Ammon's horn (tissue), 1 donor: ENCODE measurements around the gene ZNF581.

Experiments used
- DNase-seq: peaks from one replicate; pipeline ENCODE4 v3.0.0-alpha.2; 2016; ENCODE audit warnings: low spot score

Gene ZNF581

DNA sequence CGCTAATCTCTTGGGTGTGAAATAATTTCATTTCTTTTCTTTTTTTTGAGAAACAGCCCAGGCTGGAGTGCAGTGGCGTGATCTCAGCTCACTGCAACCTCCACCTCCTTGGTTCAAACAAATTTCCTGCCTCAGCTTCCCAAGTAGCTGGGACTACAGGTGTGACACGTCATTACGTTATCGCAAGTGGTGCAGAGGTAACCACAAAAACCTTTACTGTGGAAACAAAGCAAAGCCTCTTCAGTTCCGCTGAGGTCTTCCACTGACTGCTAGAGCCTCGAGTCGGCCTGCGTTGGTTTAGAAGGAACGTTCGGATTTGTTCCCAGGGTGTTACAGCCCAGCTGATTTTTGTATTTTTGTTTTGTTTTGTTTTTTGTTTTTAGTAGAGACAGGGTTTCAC is 17.1 kb upstream of the ZNF581 start:
- no peak for DNase-seq

DNA sequence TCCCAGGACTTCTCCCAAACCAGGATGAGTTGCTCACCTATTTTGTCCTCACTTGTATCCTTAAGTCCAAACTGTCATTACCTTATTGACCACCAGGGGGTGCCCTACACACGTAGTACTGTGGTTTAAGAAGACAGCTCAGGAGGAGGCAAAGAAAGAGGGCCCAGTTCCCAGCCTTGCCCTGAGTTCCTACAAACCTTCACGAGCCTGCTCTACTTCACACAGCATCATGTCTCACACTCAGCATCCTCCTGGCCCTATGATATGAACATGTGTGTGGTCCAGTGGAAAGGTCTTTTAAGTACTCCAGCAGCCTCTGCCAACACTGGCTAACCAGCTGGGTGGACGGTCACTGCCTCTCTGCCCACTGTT is 11.0 kb upstream of the ZNF581 start:
- peak; percentile 96 for DNase-seq

DNA sequence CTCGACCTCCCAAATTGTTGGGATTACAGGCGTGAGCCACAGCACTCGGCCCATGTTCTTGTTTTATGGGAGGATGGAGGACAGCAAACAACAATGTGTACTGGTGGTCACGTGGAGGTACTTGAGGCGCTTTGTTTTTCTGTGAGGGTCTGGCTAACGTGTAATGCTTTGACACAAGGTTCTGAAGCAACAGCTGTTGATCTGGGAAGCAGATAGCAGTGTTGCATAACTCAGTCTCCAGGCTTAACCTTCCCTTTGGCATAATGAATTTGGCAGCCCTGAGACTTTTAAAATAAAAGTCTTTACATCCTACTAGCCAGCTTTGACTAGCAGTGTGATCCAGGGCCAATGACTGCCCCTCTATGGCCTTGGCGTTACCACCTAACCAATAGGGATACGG is 9.6 kb upstream of the ZNF581 start:
- no peak for DNase-seq

DNA sequence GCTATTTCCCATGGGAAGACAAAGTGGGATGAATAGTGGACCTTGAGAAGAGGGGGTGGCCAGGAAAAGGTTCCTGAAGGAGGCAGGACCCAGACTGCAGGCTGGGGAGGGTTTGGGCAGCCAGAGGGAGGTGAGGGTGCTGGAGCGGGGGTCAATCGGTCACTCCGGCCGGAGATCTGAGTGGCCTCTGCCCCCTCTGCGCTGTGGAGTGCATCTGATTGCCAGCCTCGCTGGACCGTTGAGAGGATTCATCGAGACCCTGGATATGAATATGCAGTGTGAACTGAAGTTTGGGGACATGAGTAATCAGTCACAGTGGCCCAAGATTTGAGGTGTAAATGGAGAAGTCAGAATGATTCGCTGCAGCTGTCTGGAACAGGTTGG is 8.1 kb upstream of the ZNF581 start:
- no peak for DNase-seq

DNA sequence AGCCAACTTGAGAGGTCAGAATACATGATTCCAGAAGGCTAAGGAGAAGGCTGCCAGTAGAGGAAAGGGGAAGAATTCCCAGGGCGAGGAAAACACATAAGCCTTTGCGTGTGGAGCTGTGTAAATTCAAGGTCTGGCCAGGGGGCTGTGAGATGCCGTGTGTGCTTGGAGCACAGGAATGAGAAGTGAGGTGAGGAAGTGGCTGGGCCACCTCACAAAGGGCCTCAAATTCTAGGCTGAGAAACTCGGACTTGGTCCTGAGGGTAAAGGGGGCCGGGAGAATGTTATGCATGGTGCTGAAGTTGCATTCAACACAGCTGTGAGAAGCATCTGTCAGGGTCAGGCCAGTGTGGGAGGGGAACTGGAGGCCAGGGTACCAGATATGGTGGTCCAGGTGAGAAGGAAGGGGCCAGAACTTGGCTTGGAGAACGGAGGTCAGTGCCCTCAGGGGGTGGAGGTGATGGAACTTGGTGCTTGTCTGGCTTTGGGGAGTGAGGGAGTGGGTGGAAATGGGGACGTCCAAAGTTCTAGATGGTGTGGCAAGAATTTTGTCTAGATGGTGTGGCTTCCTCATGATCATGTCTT is 7.5 kb upstream of the ZNF581 start:
- DNase-seq: no peak

DNA sequence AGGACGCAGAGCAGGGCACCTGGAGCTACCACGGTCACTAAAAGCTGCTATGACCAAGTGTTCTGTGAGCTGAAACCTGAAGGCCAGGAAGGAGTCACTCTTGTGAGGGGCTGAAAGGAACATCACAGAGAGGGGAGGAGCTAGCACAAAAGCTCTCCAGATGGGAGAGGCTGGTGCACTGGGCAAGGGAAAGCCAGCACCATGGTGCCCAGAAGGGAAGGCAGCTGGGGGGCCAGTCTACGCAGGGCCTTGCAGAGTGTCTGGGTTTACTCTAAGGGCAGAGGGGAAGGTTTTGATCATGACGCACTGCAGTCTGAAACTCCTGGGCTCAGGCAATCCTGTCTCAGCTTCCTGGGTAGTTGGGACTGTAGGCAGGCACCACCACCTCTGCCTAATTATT is 6.7 kb upstream of the ZNF581 start:
- DNase-seq: no peak

DNA sequence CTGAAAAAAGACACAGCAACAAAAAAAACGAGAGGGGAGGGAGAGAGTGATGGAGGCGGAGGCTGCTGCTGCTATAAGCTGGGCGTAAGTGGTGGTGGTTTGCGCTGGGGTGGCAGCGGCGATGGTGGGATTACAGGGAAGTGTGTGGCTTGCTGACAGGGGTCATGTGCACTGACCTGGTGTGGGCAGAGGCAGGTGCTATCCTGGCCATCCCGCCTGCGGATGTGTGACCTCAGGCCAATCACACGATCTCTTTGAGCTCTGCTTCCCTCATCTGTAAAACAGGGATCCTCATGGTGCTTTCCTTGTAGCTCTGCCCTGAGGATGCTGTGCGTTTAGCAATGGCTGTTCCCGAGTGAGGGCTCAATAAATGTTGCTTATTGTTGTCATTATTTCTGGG is 5.9 kb upstream of the ZNF581 start:
- DNase-seq: no peak

DNA sequence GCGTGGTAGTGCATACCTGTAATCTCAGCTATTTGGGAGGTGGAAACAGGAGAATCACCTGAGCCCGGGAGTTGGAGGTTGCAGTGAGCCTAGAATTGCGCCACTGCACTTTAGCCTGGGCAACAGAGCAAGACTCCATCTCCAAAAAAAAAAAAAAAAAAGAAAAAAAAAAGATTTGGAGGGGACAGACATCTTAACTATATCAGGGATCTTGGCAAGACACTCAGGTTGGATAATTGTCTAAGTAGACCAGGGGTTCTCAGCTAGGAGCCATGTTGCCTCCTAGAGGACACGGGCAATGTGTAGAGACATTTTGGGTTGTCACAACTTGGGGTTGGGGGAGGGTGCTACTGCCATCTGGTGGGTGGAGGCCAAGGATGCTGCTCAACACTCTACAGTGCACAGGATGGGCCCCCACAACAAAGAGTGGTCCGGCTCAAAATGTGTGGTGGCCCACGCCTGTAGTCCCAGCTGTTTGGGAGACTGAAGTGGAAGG is 4.5 kb upstream of the ZNF581 start:
- DNase-seq: no peak

DNA sequence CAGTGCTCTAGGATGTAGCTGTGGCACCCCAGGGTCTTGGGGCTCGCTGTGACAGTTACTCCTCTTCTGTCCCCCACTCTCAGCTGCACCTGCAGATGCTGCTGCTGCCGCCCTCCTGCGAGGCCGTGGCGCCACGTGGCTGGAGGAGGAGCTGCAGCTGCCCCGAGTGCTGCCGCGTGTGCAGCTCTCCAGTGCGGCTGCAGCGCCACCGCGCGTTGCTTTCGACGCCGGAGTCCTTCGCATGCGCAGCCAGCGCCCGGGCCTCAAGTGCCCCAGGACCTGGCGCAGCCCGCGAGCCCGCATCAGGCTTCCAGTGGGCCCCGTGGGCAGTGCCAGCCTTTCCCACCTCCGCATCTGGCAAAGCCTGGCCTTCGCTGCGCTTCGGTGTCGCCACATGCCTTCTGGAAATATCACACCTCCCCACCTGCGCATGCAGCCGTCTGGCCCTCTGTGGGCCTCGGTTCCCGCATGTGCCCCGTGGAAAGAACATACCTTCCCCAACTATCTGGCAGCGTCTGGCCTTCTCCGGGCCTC is 3.3 kb upstream of the ZNF581 start:
- peak; percentile 80 for DNase-seq

DNA sequence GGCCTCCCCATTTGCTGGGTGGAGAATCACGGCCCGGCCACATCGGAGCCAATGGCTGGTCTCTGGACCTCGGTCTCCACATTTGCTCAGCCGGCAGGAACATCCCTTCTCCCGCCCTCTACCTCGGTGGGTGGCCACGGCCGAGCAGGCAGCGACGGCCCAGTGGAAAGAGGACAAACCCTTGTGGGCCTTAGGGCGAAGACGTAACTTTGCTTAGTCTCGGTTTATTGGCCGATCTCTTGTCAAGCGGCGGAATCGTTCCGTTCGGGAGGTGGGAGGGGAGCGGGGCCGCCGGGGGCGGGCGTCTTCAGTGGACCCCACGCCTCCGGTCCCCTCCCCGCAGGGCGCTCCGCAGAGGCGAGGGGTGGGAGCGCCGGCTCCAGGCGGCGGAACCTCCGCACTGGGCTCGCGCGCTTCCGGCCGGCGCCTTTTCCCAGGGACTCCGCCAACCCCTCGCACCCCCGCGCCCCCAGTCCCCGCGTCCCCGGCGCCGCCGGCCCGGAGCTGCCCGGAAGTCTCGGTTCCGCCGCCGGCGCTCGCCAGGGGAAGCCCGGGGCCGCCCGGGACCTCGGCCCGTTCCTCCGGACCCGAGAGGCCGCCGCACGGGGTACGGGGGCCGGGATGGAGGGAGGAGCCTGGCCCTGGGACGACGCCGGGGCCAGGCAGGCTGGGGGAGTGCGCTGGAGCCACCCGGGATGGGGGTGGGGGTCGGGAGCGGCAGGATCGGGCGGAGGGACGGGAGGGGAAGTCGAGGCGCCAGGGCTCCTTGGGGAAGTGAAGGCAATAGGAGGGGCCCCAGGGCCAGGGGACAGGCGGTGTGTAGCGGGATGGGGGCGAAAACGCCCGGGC is 2.6 kb upstream of the ZNF581 start, which contains the start of gene ZNF580:
TSS of gene ZNF580 (plus strand) at position 426 of the 849 bp plus-strand sequence. CDS start 1,507 bp downstream, outside the sequence.
- DNase-seq: peak; percentile 56

DNA sequence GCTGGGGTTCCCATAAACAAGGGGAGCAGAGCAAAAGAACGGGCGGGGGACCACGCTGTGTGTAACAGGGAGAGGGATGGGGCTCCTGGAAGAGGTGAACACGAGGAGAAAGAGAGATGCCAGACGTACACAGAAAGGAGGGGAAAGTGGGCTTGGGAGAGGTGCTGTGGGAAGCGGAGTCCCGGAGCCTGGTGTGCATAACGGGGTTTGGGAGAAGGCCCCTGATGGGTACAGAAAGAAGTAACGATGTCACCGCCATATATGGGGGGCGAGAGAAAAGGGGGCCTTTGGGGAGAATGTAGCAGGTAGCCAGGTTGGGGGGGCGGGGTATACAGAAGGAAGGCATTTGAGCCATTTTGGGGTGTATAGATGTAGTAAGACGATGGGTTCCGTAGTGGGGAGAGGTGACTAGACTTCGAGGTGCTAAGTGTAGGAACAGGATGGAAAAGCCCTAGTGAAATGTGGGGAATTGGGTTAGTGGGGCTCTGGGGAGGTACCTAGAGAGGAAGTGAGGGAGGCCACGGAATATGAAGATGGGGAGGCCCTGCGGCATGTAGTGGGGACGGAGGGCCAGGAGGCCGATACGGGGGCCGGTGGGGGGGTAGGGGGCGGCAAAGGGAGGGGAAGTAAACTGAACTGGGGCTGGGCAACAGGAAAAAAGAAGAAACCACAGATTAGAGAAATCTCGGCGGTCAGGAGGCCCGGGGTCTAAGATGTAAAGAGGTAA is 1.9 kb upstream of the ZNF581 start:
- DNase-seq: no peak

DNA sequence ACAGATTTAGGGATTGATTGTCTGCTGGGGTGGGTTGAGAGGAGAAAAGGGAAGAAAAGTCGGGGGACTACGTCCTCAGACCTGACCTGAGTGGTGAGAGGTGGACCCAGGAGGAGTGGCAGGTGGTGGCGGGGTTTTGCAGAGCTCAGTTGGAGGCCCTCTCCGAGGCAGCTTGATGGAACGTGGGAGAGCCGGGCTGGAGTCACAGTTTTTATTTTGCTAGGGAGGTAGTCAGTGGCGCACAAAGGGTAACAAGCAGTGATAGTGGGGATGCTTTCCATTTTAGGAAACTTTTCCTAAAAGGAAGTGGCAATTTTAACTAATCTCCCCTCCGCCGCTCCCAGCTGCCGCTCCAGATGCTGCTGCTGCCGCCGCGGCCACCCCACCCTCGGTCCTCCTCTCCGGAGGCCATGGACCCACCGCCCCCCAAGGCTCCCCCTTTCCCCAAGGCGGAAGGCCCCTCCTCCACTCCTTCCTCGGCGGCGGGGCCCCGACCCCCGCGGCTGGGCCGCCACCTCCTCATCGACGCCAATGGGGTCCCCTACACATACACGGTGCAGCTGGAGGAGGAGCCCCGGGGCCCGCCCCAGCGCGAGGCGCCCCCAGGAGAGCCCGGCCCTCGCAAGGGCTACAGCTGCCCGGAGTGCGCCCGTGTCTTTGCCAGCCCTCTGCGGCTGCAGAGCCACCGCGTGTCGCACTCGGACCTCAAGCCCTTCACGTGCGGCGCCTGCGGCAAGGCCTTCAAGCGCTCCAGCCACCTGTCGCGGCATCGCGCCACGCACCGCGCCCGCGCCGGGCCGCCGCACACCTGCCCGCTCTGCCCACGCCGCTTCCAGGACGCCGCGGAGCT is 1.1 kb upstream of the ZNF581 start:
- DNase-seq: no peak

DNA sequence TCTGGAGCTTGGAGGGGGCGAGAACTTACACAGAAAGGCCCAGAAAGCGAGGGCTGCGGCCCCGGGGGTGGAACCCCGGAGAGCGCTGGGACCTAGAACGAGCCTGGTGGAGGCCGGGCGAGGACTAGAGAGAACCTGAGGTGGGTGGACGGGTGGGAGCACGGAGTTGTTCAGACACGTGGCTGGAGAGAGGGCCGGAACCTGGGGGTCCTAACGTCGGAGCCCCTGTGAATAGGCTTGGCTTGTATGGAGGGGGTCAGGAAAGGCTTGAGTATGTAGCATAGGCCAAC is 383 bp downstream of the ZNF581 start:
- no peak for DNase-seq

DNA sequence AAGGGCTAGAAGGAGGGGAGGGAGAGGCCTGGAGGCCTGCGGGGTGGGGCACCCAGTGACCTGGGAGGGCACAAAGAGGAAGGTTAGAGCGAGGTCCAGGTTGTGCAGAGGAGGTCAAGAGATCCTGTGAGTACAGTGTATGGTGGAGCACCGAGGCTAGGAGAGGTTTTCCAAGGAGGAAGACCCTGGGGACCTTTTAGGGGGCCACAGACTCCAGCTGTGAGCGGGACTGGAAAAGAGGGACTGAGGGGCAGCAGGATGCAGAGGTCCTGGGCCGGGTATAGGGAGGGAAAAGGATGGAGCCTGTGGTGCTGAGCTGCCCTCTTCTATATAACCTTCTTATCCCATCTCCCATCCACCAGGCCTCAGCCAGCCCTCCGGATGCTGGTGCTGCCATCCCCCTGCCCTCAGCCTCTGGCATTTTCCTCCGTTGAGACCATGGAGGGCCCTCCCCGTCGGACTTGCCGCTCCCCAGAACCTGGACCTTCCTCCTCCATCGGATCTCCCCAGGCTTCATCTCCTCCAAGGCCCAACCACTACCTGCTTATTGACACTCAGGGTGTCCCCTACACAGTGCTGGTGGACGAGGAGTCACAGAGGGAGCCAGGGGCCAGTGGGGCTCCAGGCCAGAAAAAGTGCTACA is 863 bp downstream of the ZNF581 start:
- DNase-seq: no peak

DNA sequence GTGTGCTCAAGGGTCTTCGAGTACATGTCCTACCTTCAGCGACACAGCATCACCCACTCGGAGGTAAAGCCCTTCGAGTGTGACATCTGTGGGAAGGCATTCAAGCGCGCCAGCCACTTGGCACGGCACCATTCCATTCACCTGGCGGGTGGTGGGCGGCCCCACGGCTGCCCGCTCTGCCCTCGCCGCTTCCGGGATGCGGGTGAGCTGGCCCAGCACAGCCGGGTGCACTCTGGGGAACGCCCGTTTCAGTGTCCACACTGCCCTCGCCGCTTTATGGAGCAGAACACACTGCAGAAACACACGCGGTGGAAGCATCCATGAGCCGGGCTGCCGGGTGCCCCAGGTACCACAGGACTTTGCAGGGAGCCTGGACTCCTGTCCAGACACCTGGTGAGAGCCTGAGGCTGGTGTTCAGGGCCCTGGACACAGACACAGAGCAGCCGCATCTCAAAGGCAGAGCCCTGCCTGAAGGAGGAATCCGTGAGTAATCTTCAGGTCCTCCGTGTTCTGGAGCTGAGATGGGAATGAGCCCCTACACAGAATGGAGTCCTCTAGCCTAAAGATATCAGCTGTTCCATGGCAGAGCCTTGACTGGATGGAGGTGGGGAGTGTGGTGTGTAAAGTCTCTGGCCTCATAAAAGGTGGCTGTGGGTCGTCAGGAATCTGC is 1.5 kb downstream of the ZNF581 start:
- no peak for DNase-seq

DNA sequence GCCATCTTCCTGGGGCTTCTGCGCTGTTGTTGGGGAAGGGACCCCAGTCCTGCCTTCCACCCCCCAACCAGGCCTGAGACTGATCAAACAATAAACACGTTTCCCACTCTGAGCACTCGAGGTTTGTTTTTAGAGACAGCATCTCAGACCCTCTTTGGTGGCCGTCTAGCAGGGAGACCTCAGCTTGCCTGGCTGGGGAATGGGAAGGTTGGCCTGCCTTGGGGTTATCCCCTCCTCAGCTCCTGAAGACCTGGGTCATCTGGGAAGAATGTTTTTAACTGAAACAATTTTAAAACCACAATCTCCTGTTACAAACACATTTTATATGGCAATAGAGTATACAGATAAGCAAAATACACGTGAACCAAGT is 2.0 kb downstream of the ZNF581 start:
- no peak for DNase-seq

DNA sequence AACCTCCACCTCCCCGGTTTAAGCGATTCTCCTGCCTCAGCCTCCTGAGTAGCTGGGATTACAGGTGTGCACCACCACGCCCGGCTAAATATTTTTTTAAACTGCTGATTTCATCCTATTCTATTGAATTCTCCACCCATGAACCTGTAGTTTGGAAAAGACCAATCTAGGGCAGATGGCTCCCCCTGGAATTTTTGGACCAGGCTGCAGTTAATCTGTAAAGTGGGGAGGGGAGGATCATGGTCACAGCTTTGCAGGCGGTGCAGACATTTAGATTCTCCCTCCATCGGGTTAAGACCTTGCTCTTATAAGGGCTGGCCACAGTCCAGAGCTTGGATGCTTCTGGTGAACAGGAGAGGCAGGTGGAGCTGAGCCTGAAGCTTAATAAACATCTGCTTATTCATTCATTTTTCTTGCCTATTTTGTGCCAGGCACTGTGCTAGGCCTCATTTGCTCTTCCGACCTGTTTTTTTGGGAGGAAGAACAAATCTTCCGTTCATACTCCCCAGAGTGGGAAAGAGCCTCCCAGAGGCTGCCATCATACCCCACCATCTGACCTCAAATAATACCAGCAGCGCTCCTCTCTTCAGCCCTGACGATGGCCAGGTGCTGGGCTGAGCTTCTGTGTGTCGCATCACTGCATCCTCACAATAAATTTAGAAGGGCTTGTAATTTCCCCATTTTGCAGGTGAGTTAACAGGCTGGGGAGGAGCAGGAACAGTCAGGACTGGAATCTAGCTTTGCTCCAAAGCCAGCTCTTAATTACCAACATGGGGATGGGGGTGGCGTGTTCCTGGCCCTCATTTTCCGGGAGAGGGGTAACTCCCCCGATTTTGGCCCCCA is 3.7 kb downstream of the ZNF581 start:
- no peak for DNase-seq

DNA sequence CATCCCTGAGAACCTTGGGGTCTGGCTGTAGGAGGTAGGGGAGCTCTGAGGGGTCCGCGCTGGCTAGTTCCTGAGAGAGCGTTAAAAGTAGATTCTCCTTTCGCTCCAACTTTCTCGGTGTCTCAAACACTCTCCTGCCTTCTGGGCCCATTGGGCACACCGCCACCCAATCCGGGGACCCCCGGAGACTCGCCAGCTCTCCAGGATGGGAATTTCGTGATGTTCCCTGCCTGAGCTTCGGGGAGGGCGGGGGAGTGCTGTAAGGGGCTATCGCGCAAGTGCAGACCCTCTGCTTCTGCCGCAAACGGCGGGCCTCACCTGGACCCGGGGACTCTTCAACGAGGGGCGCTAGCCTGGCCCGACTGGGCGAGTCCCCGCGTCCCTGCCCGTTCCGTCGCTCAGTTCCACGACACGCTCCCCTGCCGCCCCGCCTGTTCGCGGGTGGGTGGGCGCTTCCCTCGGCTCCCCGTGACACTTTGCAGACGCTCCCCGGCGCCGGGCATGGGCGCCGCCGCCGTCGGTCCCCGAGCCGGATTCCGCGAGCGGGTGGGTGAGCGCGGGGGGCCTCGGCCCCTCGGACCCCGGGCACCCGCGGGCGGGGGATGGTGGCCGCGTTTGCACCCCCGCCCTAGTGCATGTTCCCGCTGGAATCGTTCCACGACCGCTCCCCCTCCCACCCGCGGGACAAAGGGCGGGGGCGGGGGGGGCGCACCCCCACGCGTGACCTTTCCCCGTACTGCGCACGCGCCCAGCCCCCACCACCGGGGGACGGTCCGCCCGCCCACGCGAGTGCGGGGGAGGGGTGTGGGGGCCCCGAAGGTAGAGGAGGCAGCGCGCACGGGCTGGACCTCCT is 4.5 kb downstream of the ZNF581 start, which contains the start of gene CCDC106:
TSS of gene CCDC106 (plus strand) at position 481 of the 853 bp plus-strand sequence. CDS start 835 bp downstream, outside the sequence.
- peak; percentile 82 for DNase-seq
